OCI-LY7 (cell line): ENCODE data around the gene TTC39A. TPM values are rescaled to one million over a fixed set of nuclear protein-coding genes. Genes with fewer than 3 reads are reported as not detected.

Experiments
- BruUV-seq: library from RNA; stranded (reverse); fragments of 400-500 nt; replicated peaks from 2 replicates; lab custom pipeline; 2021; lab: Mats Ljungman, UMichigan
- CTCF ChIA-PET: fragments of 300-600 bp; sonication (Branson Sonifier 250); formaldehyde crosslinking; loops from one replicate; lab custom pipeline; 2022; ENCODE audit warnings: antibody characterized with exemption; ENCODE audit not compliant: unreplicated experiment; lab: Charles Lee
- POLR2A ChIA-PET: fragments of 300-600 bp; sonication (Branson Sonifier 250); formaldehyde crosslinking; loops from one replicate; lab custom pipeline; 2022; ENCODE audit warnings: antibody characterized with exemption; lab: Charles Lee
- DNase-seq: peaks from one replicate; pipeline ENCODE4 v3.0.0-alpha.2; 2015; ENCODE audit warnings: low spot score
- H2AFZ ChIP-seq: fragments of 200-600 bp; sonication (generic), shearing (Covaris generic); 2 replicates; pipeline ENCODE4 v1.6.1; 2014; ENCODE audit warnings: mild to moderate bottlenecking, antibody characterized with exemption, low read length, moderate library complexity
- H3K27ac ChIP-seq: fragments of 200-600 bp; sonication (generic); 2 replicates; pipeline ENCODE4 v1.5.1; 2014; ENCODE audit warnings: mixed run types, low read depth, mild to moderate bottlenecking, moderate library complexity, low read length, inconsistent platforms; ENCODE audit not compliant: poor library complexity, severe bottlenecking
- H3K36me3 ChIP-seq: fragments of 200-600 bp; sonication (generic); 2 replicates; pipeline ENCODE4 v1.6.1; 2014; ENCODE audit warnings: mild to moderate bottlenecking, antibody characterized with exemption, low read length, moderate library complexity, mixed read lengths; ENCODE audit not compliant: insufficient read depth
- H3K4me1 ChIP-seq: fragments of 200-600 bp; sonication (generic); 2 replicates; pipeline ENCODE4 v1.5.1; 2014; ENCODE audit warnings: mild to moderate bottlenecking, low read length; ENCODE audit not compliant: insufficient read depth, poor library complexity, severe bottlenecking
- H3K4me2 ChIP-seq: fragments of 200-600 bp; sonication (generic); 2 replicates; pipeline ENCODE4 v1.6.1; 2014; ENCODE audit warnings: mild to moderate bottlenecking, low read length
- H3K4me3 ChIP-seq: fragments of 200-600 bp; sonication (generic); 2 replicates; pipeline ENCODE4 v1.5.1; 2014; ENCODE audit warnings: mild to moderate bottlenecking, low read depth, low read length; ENCODE audit not compliant: poor library complexity, severe bottlenecking
- H3K79me2 ChIP-seq: fragments of 200-600 bp; sonication (generic); 2 replicates; pipeline ENCODE4 v1.6.1; 2016; ENCODE audit warnings: low read depth, mild to moderate bottlenecking, low read length, moderate library complexity, mixed read lengths; ENCODE audit not compliant: insufficient read depth
- H3K9me2 ChIP-seq: fragments of 200-600 bp; sonication (generic); 2 replicates; pipeline ENCODE4 v1.6.1; 2016; ENCODE audit warnings: mild to moderate bottlenecking, low read length, mixed read lengths; ENCODE audit not compliant: insufficient read depth
- H3K9me3 ChIP-seq: fragments of 200-600 bp; sonication (generic); 2 replicates; pipeline ENCODE4 v1.6.1; 2014; ENCODE audit warnings: mild to moderate bottlenecking, mixed run types, low read length, mixed read lengths
- H4K20me1 ChIP-seq: fragments of 200-600 bp; sonication (generic); 2 replicates; pipeline ENCODE4 v1.6.1; 2014; ENCODE audit warnings: mild to moderate bottlenecking, antibody characterized with exemption, low read length, moderate library complexity, mixed read lengths; ENCODE audit not compliant: insufficient read depth
- CTCF ChIP-seq: fragments of 200-600 bp; sonication (generic); conservative IDR thresholded peaks from 2 replicates; pipeline ENCODE4 v1.5.1; 2014; ENCODE audit warnings: mild to moderate bottlenecking, antibody characterized with exemption, low read length, moderate library complexity, mixed read lengths
- EZH2phosphoT487 ChIP-seq: fragments of 200-600 bp; sonication (generic); IDR thresholded peaks from 2 replicates; pipeline ENCODE4 v1.6.1; 2018; ENCODE audit warnings: low read depth, borderline replicate concordance, mild to moderate bottlenecking, mixed run types, antibody characterized with exemption, low read length, moderate library complexity, mixed read lengths
- intact Hi-C: fragments of 100-400 bp; cut with micrococcal nuclease; formaldehyde crosslinking; loops from one replicate; pipeline ENCODE4 v1.10.0; 2022; ENCODE audit not compliant: unreplicated experiment
- total RNA-seq, 2 experiments: library from RNA; depleted of rRNA in 1 of 2; stranded (reverse); fragments of >200 nt in 1 of 2; shearing (Covaris generic) in 1 of 2; gene quantifications; 2 replicates each; pipeline ENCODE4 v1.2.3, GENCODE V29; 2014 to 2022

The TTC39A gene
- total RNA-seq, 2 experiments from 2014 or later = not detected

- H3K36me3 ChIP-seq = no peaks in the 10 kb centered on the region
- DNase-seq = no peak
- H4K20me1 ChIP-seq = no peaks in the 10 kb centered on the region
- TF ChIP-seq CTCF (no peak), EZH2phosphoT487 (no peak)
- H3K27ac ChIP-seq = no peak overlapping the region
- CTCF ChIA-PET = no interaction called here
- H2AFZ ChIP-seq = no peak overlapping the region
- no peaks in the 10 kb centered on the region for H3K9me2 ChIP-seq
- intact Hi-C loops = no loop called here
- H3K9me3 ChIP-seq = no peaks in the 10 kb centered on the region
- no peaks in the 10 kb centered on the region for H3K4me1 ChIP-seq
- no peaks in the 10 kb centered on the region for H3K79me2 ChIP-seq
- H3K4me2 ChIP-seq = no peak overlapping the region
- no peak overlapping the region for H3K4me3 ChIP-seq
- POLR2A ChIA-PET = no interaction called here
- no TSS peak for BruUV-seq
Observed at GRCh38 chr1:51280321-51280978, 49.9 kb downstream of the TTC39A start.

GRCh38 chr1:51276286-51276685, 54.1 kb downstream of the TTC39A start:
- CTCF ChIA-PET = no interaction called here
- Histone ChIP-seq H3K9me3 (no peaks in the 10 kb centered on the region), H3K4me1 (no peaks in the 10 kb centered on the region), H2AFZ (no peak overlapping the region), H3K4me3 (no peak overlapping the region), H3K4me2 (no peak overlapping the region), H4K20me1 (no peaks in the 10 kb centered on the region), H3K79me2 (no peaks in the 10 kb centered on the region), H3K36me3 (no peaks in the 10 kb centered on the region), H3K9me2 (no peaks in the 10 kb centered on the region), H3K27ac (no peak overlapping the region)
- POLR2A ChIA-PET = no interaction called here
- BruUV-seq = no TSS peak
- intact Hi-C loops = no loop called here
- TF ChIP-seq EZH2phosphoT487 (no peak), CTCF (no peak)
- DNase-seq = no peak

- H3K9me3 ChIP-seq = no peaks in the 10 kb centered on the region
- H3K4me1 ChIP-seq = no peaks in the 10 kb centered on the region
- no peak for DNase-seq
- no peak overlapping the region for H3K27ac ChIP-seq
- H2AFZ ChIP-seq = no peak overlapping the region
- no peaks in the 10 kb centered on the region for H3K79me2 ChIP-seq
- no peak overlapping the region for H3K4me2 ChIP-seq
- ChIA-PET CTCF (no interaction called here), POLR2A (no interaction called here)
- no TSS peak for BruUV-seq
- TF ChIP-seq CTCF (no peak), EZH2phosphoT487 (no peak)
- H4K20me1 ChIP-seq = no peaks in the 10 kb centered on the region
- H3K4me3 ChIP-seq = no peak overlapping the region
- intact Hi-C loops = no loop called here
- H3K36me3 ChIP-seq = no peaks in the 10 kb centered on the region
- H3K9me2 ChIP-seq = no peaks in the 10 kb centered on the region
Observed at GRCh38 chr1:51274676-51275075, 55.7 kb downstream of the TTC39A start.
